ENCODE results near the gene RPTN.

The RPTN gene

DNA sequence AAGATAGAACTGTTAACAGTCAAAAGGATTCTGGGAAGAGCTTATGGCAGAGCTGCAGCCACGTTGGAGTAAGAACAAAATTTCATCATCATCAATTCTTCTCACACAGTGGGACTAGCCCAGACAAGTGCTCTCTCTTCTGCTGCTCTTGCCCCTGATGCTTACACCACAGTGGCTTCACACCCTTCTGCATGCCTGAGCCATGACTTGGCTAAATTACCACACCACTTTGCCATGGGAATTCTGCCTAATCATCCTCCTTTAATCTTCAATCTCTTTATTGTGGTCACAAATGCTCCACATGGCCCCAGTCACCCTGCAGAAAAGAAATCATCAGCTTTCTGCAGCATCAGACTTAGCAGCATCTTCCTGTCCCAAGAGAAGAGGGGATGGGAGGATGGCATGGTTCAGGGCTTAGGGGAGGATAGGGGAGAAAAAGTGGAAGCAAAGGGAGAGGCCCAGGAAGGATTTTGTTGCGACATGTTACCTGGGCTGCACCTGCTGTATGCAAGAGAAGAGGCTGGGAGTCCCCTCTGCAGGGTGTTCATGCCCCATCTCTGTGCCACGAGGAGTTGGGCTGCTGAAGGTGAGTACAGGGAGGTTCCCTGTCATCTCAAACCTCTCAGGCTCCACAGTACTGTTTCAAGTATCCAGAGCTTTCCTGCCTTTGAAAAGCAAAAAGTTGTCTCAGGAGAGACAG, 9.0 kb upstream of the RPTN start:
- Histone ChIP-seq H3K9ac (ENCODE audit: insufficient read length) (no peak overlapping the region), H3K9me3 (ENCODE audit: low read depth, low read length) (no peaks in the 10 kb centered on the region), H3K4me3 (no peak overlapping the region), H3K27ac (no peak overlapping the region), H3K36me3 (ENCODE audit: insufficient read depth, low read length) (no peaks in the 10 kb centered on the region)
- TF ChIP-seq EZH2 (IDR thresholded peaks at IDR 0.05) (no peak), FOXP2 (optimal IDR thresholded peaks at IDR 0.05; ENCODE audit: control extremely low read depth, extremely low read length, insufficient read depth) (no peak), POLR2AphosphoS5 (IDR thresholded peaks at IDR 0.05; ENCODE audit: borderline replicate concordance, low read depth, low read length) (no peak)
- no peak for DNase-seq (ENCODE audit: low read depth, low spot score)

DNA sequence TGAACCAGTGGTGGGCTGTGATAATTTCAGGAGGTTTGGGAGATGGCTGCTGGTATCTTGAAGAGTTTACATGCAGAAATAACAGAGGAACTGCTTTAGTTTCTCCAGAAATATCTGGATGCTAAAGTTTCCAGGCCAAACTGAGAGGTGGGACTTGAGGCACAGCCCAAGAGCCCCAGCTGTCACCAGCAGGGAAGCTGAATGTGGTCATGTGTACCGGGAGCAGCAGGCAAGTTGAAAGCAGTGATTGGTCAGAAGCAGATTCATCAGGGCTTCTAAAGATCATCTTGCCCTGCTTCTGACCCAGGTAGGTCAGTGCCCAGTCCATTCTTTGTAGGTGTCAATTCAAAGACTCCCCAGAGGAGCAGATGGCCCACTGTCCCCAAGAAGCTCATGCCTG, 7.9 kb upstream of the RPTN start:
- Histone ChIP-seq H3K9me3 (ENCODE audit: low read depth, low read length) (no peaks in the 10 kb centered on the region), H3K4me3 (no peak overlapping the region), H3K9ac (ENCODE audit: insufficient read length) (no peak overlapping the region), H3K36me3 (ENCODE audit: insufficient read depth, low read length) (no peaks in the 10 kb centered on the region), H3K27ac (no peak overlapping the region)
- DNase-seq (ENCODE audit: low read depth, low spot score), result no peak
- TF ChIP-seq EZH2 (IDR thresholded peaks at IDR 0.05) (no peak), POLR2AphosphoS5 (IDR thresholded peaks at IDR 0.05; ENCODE audit: borderline replicate concordance, low read depth, low read length) (no peak)

DNA sequence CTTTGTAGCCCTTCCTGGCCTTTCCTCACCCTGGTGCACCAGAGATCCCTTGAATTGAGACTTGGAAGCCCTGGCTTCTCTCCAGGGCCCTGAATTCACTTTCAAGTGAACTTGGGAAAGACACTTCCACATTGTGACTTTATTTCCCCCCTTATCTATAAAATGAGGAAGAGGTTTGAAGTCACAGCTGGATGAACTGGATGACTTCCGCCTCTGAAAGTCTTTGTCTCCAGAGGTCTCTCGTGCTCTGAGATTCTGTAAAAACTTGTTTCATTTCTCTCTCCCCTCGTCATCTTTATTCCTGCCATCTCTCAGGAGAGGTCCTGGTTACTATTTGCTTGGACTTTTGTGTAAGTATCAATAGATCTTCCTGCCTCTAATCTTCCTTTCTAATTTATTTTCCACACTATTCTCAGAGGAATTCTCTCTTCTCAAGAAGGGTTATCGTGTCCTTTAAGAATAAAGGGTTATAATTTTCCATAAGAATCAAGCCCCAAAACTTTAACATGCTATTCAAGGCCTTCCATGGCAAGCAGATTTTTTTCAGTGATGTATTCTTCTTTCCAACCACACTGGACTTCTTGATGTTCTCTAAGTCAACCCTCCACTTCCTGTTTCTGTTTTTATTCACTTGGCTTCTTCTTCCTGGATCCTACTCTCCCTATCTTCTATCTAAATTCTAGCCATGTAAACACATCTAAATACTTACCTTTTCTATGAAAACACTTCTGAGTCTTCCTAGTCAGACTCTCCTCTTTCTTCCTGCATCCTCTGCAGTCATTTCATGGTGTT, 6.5 kb upstream of the RPTN start:
- no peaks in the 10 kb centered on the region for H3K9me3 ChIP-seq (ENCODE audit: low read depth, low read length)
- no peaks in the 10 kb centered on the region for H3K36me3 ChIP-seq (ENCODE audit: insufficient read depth, low read length)
- H3K4me3 ChIP-seq, result no peak overlapping the region
- H3K9ac ChIP-seq (ENCODE audit: insufficient read length), result no peak overlapping the region
- no peak overlapping the region for H3K27ac ChIP-seq
- DNase-seq (ENCODE audit: low read depth, low spot score), result no peak
- TF ChIP-seq EZH2 (IDR thresholded peaks at IDR 0.05) (no peak), POLR2AphosphoS5 (IDR thresholded peaks at IDR 0.05; ENCODE audit: borderline replicate concordance, low read depth, low read length) (no peak), FOXP2 (optimal IDR thresholded peaks at IDR 0.05; ENCODE audit: control extremely low read depth, extremely low read length, insufficient read depth) (no peak)

DNA sequence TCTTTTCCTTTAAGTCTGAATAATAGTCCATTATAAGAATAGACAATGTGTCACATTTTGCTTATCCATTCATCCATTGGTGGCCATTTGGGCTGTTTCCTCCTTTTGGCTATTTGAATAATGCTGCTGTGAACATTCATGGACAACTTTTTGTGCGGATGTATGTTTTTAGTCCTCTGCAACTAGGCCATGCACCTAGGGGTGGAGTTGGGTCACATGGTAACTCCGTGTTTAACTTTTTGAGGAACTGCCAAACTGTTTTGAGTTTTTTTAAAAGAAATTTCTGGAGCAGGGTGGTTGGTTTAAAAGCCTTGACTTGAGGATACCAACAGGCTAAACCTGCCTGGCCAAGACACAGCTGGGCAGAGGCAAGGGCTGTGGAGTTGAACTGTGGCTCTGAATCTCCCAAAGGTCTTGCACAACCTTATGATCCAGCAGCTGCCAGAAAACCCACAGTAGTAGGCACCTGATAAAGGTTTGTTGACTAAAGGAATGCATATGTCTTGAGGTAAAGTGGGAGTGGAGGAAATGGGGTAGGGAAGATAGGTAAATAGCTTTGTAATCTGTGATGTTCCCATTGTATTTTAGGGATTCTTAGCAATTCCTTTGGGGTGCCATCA, 5.6 kb upstream of the RPTN start:
- Histone ChIP-seq H3K27ac (no peak overlapping the region), H3K36me3 (ENCODE audit: insufficient read depth, low read length) (no peaks in the 10 kb centered on the region), H3K9ac (ENCODE audit: insufficient read length) (no peak overlapping the region), H3K9me3 (ENCODE audit: low read depth, low read length) (no peaks in the 10 kb centered on the region), H3K4me3 (no peak overlapping the region)
- DNase-seq (ENCODE audit: low read depth, low spot score), result no peak
- no peak for TF ChIP-seq EZH2 (IDR thresholded peaks at IDR 0.05)
- no peak for TF ChIP-seq FOXP2 (optimal IDR thresholded peaks at IDR 0.05; ENCODE audit: control extremely low read depth, extremely low read length, insufficient read depth)
- no peak for TF ChIP-seq POLR2AphosphoS5 (IDR thresholded peaks at IDR 0.05; ENCODE audit: borderline replicate concordance, low read depth, low read length)

DNA sequence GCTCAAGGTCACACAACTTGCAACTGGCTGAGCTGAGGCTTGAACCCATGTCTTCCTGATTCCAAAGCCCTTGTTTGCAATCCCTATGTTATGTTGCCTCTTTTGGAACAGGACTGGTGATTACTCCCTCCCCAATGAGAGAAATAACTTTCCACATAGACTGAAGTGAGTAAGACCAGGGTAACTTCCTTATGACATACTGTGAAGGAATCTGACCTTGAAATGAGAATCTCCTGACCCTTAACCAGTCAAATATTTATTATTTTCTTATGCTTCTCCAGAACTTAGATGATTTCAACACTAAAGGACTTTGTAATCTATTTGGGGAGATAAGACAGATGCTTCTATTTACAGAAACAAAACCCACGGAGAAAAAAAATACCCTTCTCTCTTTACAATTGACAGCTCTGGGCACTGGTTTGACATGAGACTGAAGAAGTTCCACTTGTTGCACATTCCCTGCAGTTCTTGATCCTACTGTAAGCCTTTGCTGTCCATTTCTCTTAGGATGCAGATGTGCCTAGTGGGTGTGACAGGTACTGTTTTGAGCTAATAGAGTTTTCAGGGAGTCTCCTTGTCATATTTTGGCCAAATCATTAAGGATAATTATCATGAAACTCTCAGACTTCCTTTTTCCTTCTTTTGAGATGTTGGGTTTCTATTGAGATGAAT, 3.9 kb upstream of the RPTN start:
- no peaks in the 10 kb centered on the region for H3K9me3 ChIP-seq (ENCODE audit: low read depth, low read length)

DNA sequence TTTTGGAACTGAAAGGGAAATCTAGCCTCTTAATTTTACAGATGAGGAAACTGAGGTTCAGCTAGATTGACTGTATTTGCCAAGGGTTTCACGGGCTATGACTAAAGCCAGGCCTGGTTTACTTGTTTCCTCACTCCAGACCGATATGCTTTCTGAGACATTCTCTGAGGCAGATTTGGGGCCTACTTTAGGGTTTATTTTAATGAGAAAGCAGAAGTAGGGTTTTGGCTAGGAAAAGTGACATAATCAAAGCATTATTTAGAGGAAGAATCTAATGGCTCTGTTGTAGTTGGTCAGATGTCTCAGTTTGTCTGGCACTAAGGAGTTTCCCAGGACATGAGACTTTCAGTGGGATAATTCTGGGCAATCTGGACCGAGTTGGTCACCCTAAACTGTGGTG, 1.5 kb upstream of the RPTN start:
- no peak overlapping the region for H3K9ac ChIP-seq (ENCODE audit: insufficient read length)
- no peak overlapping the region for H3K4me3 ChIP-seq
- no peaks in the 10 kb centered on the region for H3K9me3 ChIP-seq (ENCODE audit: low read depth, low read length)
- no peaks in the 10 kb centered on the region for H3K36me3 ChIP-seq (ENCODE audit: insufficient read depth, low read length)
- no peak for DNase-seq (ENCODE audit: low read depth, low spot score)
- no peak overlapping the region for H3K27ac ChIP-seq
- TF ChIP-seq EZH2 (IDR thresholded peaks at IDR 0.05), result no peak
- no peak for TF ChIP-seq POLR2AphosphoS5 (IDR thresholded peaks at IDR 0.05; ENCODE audit: borderline replicate concordance, low read depth, low read length)
- TF ChIP-seq FOXP2 (optimal IDR thresholded peaks at IDR 0.05; ENCODE audit: control extremely low read depth, extremely low read length, insufficient read depth), result no peak

More for the DNA sequence above, 3.9 kb upstream of the RPTN start:
- Histone ChIP-seq H3K27ac (no peak overlapping the region), H3K36me3 (ENCODE audit: insufficient read depth, low read length) (no peaks in the 10 kb centered on the region), H3K9ac (ENCODE audit: insufficient read length) (no peak overlapping the region), H3K4me3 (no peak overlapping the region)
- DNase-seq (ENCODE audit: low read depth, low spot score), result no peak
- TF ChIP-seq FOXP2 (optimal IDR thresholded peaks at IDR 0.05; ENCODE audit: control extremely low read depth, extremely low read length, insufficient read depth) (no peak), POLR2AphosphoS5 (IDR thresholded peaks at IDR 0.05; ENCODE audit: borderline replicate concordance, low read depth, low read length) (no peak)

DNA sequence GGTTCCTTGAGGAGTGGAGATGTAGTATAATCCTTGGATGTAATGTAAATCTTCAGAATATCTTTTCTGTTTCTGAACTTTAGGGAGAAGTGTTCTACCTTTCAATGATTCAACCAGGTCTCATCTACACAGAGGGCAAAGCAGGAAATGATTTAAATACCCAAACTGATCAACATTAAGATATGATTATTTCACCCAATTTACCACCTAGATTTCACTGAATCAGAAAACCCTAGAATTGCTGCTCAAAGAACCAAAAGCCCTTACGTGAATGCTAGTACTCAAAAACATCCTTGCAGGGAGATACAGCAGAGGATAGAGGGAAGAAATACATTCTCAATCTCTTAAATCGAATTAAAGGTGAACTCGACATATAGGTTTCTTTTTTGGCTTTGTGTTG, 5.0 kb downstream of the RPTN start:
- TF ChIP-seq FOXP2 (optimal IDR thresholded peaks at IDR 0.05; ENCODE audit: control extremely low read depth, extremely low read length, insufficient read depth) (no peak), EZH2 (IDR thresholded peaks at IDR 0.05) (no peak), POLR2AphosphoS5 (IDR thresholded peaks at IDR 0.05; ENCODE audit: borderline replicate concordance, low read depth, low read length) (no peak)
- H3K27ac ChIP-seq, result no peak overlapping the region
- H3K9me3 ChIP-seq (ENCODE audit: low read depth, low read length), result no peaks in the 10 kb centered on the region
- no peaks in the 10 kb centered on the region for H3K36me3 ChIP-seq (ENCODE audit: insufficient read depth, low read length)
- no peak for DNase-seq (ENCODE audit: low read depth, low spot score)
- no peak overlapping the region for H3K9ac ChIP-seq (ENCODE audit: insufficient read length)
- no peak overlapping the region for H3K4me3 ChIP-seq

DNA sequence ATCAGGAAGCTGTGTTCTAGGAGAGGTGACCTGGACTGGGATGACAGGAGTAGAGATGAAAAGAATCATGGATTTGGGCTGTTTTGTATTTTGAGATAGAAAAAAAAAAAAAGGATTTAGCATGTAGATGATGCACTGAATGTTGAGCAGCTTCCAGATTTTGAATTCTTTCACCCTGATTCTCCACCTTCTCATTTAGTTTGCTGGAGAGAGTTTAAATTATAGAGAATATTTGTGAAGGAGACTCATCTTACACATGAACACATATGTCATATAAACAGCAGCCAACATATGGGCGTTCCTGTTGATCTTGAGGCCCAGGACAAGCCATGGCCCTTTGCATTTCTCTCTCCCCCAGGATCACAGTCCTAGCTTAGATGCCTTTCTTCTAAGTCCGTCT, 7.4 kb downstream of the RPTN start:
- TF ChIP-seq POLR2AphosphoS5 (IDR thresholded peaks at IDR 0.05; ENCODE audit: borderline replicate concordance, low read depth, low read length) (no peak), FOXP2 (optimal IDR thresholded peaks at IDR 0.05; ENCODE audit: control extremely low read depth, extremely low read length, insufficient read depth) (no peak), EZH2 (IDR thresholded peaks at IDR 0.05) (no peak)
- no peak for DNase-seq (ENCODE audit: low read depth, low spot score)
- Histone ChIP-seq H3K36me3 (ENCODE audit: insufficient read depth, low read length) (no peaks in the 10 kb centered on the region), H3K9me3 (ENCODE audit: low read depth, low read length) (no peaks in the 10 kb centered on the region), H3K9ac (ENCODE audit: insufficient read length) (no peak overlapping the region), H3K27ac (no peak overlapping the region), H3K4me3 (no peak overlapping the region)

Measured in SK-N-MC (cell line).